HG03354 (cell line): Measurements from ENCODE around the gene CDKN2AIP.
A peak's percentile ranks its signal among the peaks of the same experiment; 100 is the strongest.

ENCODE experiments used
- ATAC-seq: cut with Tn5 transposase; IDR thresholded peaks from one replicate; pipeline ENCODE4 v1.9.1; 2021; ENCODE audit warnings: mild to moderate bottlenecking; ENCODE audit not compliant: unreplicated experiment, poor library complexity, severe bottlenecking

CDKN2AIP gene, protein sequence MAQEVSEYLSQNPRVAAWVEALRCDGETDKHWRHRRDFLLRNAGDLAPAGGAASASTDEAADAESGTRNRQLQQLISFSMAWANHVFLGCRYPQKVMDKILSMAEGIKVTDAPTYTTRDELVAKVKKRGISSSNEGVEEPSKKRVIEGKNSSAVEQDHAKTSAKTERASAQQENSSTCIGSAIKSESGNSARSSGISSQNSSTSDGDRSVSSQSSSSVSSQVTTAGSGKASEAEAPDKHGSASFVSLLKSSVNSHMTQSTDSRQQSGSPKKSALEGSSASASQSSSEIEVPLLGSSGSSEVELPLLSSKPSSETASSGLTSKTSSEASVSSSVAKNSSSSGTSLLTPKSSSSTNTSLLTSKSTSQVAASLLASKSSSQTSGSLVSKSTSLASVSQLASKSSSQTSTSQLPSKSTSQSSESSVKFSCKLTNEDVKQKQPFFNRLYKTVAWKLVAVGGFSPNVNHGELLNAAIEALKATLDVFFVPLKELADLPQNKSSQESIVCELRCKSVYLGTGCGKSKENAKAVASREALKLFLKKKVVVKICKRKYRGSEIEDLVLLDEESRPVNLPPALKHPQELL

DNA sequence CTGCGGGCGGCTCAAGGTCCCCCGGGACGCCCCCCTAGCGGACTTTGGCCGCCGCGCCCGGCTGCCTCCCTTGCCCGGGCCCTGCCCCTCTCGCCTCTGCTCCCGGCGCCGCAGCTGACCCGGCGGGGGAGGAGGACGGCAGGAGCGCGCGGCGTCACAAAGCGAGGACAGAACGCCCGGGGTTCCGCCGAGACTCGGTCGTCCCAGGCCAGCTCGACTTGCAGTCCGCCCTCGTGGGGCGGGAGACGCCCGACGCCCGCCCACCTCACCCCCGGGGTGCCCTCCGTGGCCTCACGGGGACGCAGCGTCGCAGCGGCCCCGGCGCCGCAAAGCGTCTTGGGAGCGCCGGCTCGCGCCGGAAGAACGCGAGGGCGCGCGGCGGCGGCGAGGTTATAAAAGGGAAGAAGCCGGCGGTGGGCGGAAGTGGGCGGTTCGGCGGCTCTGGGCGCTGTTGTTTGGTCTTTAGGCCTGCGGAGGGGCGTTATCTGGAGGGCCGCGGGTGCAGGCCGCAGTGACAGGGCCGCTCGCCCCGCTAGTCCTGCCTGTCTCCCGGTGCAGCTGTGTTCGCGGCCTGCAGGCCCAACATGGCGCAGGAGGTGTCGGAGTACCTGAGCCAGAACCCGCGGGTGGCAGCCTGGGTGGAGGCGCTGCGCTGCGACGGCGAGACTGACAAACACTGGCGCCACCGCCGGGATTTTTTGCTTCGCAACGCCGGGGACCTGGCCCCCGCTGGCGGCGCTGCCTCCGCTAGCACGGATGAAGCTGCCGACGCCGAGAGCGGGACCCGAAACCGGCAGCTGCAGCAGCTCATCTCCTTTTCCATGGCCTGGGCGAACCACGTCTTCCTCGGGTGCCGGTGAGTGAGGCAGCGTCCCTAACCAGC lies at the start of gene CDKN2AIP:
TSS of gene CDKN2AIP (plus strand) at position 423 of the 883 bp plus-strand sequence. CDS start at position 585, 162 bp downstream.
- peak; percentile 84 for ATAC-seq

DNA sequence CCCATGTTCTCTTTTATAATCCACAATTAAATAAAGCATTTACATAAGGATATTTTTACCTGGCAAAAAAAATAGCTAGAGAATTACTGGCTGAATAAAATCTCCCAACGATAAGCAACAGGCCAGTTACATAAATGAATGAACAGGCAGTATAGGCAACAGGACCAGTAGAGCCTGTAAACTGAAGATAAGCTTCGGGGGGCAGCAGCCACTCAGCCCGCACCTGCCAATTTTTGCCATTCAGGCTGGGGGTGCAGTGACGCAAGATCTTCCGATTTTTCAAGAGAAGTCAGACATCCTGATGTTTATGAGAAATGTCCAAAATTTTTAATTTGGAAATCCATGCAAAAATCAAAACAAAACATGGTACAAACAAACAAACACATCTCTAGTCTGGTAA lies 49.0 kb upstream of the CDKN2AIP start:
- ATAC-seq, result no peak

DNA sequence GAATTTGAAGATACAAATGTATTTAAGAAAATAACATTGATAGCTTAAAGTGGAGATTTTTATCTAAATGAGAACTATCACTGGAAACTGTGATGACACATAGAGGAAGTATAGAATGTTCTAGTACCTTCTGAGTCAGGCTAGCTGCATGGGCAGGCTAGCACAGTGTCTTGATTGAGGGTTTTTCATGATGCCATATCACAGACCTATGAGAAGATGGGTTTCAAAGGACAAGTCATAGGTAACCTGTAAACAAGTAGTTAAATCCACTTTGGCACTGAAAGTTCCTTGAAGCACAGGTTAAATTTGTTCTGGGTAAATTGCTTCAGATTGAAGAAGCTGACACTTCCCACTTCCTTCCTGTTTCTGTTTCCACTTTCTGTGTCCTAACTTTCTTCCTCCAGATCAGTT lies 48.2 kb upstream of the CDKN2AIP start:
- no peak for ATAC-seq

DNA sequence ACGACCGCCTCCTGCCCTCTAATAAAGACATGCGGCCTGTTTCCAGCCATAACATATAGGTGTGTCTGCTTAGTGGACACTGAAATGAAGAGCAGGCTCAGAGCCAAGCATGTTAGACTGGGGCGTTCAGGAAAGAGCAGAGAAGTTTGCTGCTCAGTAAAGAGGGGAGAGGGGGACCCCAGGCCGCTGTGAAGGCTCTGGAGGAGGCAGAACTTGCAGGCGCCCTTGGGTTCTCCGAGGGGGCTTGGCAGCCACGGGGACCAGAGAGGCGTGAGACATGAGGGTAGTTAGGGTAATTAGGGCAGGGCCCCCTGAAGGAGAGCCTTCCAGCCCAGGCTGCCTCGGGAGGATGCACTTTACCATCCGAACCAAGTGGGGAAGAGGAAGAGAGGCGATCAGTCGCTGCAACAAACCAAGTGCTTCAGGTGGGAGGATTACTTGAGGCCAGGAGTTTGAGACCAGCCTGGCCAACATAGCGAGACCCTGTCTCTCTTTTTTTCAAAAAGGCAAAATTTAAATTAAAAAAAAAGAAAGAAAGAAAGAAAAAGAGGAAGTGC lies 46.6 kb upstream of the CDKN2AIP start:
- ATAC-seq, result no peak

DNA sequence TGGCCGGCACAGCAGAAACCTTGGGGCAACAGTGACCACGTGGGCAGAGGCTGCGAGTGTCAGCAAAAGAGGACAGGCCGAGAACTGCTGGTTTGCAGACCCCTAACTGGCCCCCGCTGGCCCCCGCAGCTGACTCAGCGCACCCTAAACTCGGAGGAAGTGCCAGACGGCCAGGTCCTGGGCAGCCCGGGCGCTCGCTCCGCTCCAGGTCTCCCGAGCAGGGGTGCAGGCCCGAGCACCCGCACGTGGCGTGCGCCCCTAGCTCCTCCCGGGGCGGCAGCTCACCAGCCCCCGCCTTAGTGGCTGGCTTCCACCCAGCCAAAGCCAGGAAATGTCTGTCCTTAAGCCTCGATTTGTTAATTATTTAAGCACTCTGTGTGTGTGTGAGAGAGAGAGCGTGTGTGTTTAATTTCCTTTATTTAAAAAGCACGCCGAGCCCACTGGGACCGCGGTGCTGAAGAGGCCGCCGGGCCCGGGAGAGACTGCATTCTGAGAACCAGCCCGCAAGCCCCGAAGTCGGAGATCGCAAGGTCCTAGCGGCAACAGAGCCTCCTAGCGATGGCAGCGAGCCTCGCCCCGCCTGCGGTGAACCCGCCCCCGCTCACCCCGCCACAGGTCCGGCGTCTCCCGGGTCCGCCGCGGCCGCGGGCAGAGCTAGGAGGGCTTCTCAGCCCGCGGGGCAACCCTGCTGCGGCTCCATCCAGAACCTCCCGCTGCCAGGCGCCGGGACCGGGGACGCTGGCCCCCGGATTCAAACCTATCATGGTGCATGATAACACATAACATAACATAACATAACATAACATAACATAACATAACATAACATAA lies 45.9 kb upstream of the CDKN2AIP start:
- ATAC-seq, result peak; percentile 93

DNA sequence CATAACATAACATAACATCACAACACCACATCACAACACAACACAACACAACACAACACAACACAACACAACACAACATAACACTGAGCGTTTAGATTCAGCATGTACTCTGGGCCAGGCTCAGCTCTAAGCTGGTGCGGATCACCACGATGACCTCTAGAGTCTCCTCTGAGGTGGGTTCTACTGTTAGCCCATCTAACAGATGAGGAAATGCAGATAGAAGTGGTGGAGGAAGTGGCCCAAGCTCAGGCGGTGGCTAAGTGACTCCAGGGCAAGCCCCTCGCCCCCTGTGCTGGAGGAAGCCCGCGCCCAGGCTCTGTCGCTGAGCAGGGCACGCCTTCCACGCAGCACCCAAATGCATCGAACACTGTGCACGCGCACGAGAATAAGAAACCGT lies 45.3 kb upstream of the CDKN2AIP start:
- ATAC-seq, result peak; percentile 9

DNA sequence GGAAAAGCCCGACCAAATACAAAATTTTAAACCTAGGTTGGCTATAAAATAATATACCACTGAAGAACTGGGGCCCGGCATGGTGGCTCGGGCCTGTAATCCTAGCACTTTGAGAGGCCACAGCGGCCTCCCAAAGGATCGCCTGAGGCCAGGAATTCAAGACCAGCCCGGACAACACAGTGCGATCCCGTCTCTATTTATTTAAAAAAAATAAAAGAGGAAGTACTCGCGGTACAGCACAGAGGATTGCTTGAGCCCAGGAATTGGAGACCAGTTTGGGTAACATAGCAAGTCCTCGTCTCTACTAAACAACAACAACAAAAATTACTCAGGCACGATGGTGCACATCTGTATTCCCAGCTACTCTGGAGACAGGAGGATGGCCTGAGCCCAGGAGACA lies 44.8 kb upstream of the CDKN2AIP start:
- ATAC-seq, result no peak

DNA sequence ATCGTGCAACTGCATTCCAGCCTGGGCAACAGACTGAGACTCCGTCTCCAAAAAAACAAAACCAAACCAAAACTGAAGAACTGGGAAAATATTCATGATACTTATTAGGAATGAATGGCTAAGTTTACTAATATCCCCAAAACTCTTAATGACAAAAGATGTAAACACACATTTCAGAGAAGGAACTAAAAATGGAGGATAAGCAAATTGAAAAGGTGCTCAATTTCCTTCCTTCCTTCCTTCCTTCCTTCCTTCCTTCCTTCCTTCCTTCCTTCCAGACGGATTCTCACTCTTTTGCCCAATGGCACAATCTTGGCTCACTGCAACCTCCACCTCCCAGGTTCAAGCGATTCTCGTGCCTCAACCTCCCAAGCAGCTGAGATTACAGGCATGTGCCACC lies 44.4 kb upstream of the CDKN2AIP start:
- no peak for ATAC-seq

DNA sequence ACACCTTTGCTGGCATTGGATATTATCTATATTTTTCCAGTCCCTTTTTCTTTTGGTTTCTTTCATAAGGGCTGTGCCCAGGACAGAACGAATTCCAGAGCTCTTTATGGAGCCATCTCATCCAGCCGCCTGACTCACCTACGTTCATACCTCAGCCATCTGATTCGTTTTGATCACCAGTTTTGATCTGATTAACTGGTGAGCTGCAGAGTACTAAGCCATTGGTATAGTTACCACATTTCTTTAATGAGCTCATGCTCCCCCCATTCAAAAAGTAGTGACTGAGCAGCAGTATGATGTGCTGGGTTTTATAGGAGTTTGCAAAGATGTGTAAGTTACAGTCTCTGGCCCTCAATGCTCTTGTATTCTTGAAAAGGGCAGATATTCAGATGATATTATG lies 43.0 kb upstream of the CDKN2AIP start:
- ATAC-seq, result no peak

DNA sequence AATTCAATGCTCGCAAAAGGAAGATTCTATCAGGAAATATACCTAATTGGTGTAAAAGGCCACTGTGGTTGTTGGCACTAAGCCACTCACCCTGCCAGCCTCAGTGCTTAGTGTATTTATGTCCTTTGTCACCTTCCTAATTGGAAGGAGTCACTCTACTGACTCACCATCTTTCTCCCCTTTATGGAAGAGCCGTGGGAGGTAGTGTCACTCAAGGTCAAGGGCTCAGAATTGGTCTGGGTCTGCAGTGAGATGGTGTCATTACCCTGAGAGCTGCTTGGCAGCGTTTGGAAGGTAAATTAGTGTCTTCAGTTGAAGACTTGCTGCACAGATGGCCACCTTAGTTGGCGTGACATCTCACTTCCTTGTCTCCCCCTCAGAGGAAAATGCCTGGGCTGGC lies 41.7 kb upstream of the CDKN2AIP start:
- no peak for ATAC-seq

DNA sequence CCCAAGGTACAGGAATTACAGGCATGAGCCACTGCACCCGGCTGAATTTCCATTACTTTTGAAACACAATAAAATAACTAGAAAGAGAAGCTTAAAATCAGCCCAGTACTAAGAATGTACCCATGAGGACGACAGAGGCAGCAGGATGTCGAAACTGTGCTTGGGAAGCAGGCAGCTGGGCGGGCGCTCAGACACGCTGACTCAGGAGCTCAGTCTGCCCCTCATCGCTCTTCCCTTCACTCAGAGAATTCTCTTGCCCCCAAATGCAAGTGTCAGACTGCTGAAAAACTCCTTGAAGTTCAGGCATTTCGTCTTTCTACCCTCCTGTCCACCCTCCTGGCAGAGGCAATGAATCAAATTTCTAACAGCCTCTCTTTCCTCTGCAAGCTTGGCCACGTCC lies 41.0 kb upstream of the CDKN2AIP start:
- ATAC-seq, result no peak

DNA sequence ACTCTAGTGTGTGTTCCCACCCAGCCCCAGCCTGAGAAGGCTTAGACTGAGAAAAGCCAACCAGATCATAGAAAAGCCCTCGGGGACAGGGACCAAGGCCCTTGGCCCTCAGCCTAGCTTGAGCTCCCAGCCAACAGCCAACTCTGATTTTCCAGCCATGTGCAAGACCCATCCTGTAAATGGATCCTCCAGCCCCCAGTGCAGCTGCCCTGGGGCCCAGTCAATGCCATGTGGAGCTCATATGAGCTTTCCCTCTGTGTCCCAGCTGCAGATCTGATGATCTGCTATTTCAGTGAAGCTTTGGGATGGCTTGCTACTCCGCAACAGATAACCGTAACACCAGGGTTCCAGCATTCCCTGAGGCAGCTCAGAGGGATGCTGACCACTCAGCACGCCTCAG lies 40.5 kb upstream of the CDKN2AIP start:
- no peak for ATAC-seq

DNA sequence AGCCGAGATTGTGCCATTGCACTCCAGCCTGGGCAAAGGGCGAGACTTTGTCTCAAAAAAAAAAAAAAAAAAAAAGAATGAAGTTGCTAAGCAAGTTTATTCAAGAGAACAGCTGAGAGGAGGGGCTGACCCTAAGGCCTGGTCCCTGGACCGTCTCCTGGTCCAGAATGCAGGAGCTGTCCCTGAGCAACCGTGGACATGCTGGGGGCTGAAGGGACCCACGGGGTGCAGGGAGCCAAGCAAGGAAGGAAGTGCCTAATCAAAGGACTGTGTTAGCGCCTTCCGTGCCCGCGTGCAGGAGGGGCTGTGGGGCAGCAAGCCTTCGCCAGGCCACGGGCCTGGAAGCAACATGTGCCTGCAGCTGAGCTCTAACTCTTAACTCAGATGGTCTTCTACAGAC lies 39.1 kb upstream of the CDKN2AIP start:
- no peak for ATAC-seq

DNA sequence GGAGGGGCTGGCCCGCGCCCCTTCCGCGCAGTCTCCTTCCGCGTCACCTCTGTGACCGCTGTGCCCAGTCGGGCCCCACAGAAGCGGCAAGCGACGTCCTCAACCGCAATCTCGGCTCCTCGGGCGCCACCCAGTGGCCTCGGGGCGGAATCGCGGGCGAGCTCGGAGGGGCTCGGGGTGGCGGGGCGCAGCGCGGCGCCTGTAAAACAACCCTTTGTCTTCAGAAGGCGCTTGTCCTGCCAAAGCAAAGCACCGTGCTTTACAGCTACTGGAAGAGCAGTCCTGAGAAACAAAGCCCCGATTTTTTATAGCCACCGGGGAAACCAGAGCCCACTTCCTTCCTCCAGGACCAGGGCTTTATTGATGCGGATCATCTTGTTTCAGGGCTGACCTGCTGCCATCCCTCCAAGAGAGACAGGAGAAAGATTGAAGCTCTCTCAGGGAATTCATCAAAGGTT lies 37.3 kb upstream of the CDKN2AIP start:
- ATAC-seq, result peak; percentile 79

DNA sequence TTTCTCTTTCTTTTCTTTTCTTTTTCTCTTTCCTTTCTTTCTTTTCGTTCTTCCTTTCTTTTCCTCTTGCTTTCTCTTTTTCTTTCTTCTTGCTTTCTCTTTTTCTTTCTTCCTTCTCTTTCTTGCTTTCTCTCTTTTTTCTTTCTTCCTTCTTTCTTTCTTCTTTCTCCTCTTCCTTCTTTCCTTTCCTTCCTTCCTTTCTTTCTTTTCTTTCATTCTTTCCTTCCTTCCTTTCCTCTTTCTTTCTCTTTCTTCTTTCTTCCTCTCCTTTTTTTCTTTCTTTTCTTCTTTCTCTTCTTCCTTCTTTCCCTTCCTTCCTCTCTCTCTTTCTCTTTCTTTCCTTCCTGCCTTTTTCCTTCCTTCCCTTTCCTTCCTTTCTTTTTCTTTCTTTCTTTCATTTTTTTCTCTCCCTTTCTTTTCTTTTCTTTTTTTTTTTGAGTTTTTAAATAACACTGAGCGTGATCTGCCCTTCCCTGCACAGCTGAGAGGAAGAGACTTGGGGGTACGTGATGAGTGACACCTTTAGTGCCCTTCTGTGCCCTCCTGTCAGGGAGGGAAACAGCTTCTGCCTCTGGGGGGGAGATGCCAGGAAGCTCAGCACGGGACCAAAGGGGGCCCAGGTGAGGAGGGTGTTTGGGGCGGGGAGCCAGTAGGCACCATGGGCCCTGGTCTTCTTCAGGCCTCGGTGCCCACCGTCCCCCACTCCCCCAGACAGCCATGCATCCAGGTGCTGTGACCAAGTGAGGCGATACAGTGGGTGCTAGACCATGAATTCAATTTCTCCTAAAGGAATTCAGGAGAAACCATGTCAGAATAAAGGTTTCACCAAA lies 36.6 kb upstream of the CDKN2AIP start:
- no peak for ATAC-seq

DNA sequence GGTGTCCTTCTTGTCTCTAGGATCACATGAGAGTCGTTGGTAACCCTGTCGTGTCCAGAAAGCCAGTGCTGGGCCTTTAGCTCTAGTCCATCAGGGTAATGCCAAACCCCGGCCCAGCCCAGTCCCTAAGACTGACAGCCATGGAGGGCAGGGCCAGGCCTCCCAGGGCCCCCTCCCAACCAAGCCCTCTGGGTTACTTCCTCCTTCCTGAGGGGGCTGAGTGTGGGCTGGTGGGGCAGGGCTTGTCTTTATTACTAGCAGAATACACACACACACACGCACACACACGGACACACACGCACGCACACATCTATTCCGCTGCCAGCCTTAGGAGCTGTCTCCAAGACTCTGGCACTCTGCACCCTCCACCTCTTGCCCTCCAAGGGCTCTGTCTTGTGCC lies 35.6 kb upstream of the CDKN2AIP start:
- no peak for ATAC-seq

DNA sequence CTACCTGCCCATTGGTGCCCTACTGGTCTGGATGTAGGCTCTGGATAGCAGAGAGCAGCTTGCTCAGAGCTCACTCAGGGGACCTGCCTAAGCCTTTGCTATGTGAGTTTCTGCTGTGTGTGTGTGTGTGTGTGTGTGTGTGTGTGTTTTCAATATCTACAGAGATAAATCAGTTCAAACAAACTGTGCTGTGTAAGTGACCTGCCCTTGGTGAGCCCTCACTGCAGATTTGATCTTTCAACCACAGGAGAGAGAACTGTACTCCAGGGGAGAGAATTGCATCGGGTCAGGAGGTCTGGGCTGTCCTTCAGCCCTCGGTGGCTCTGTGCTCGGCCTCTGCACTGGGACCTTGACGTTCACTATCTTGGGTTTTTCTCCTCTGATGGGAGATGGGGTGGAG lies 35.0 kb upstream of the CDKN2AIP start:
- no peak for ATAC-seq

DNA sequence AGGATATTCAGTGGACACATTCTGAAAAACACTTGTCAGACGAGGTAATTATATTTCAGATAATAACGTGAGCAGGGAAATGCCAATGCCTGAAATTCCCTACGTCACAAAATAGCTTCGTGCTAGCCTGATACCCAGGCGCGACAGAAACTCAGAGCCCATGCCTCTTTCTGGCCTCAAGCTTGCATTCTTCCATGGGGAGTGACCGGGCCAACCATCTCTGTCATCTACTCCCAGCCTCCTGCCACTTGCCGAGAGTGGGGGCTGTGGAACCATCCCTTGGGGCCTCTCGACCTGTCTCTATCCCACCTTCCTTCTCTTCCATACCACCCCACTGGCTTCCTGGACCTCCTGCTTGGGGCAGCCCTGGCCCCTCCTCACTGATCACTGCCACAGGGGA lies 34.5 kb upstream of the CDKN2AIP start:
- no peak for ATAC-seq
